GM12892 (cell line): Measurements from ENCODE around the gene LBX1.

Source experiments
- POLR2A ChIP-seq: IDR thresholded peaks from 2 replicates; pipeline ENCODE4 v1.6.1; 2011; ENCODE audit warnings: low read depth, low read length, control low read depth
- TAF1 ChIP-seq: IDR thresholded peaks from 2 replicates; pipeline ENCODE4 v1.6.1; 2011; ENCODE audit warnings: low read depth, mild to moderate bottlenecking, control low read depth, low read length, borderline replicate concordance

DNA sequence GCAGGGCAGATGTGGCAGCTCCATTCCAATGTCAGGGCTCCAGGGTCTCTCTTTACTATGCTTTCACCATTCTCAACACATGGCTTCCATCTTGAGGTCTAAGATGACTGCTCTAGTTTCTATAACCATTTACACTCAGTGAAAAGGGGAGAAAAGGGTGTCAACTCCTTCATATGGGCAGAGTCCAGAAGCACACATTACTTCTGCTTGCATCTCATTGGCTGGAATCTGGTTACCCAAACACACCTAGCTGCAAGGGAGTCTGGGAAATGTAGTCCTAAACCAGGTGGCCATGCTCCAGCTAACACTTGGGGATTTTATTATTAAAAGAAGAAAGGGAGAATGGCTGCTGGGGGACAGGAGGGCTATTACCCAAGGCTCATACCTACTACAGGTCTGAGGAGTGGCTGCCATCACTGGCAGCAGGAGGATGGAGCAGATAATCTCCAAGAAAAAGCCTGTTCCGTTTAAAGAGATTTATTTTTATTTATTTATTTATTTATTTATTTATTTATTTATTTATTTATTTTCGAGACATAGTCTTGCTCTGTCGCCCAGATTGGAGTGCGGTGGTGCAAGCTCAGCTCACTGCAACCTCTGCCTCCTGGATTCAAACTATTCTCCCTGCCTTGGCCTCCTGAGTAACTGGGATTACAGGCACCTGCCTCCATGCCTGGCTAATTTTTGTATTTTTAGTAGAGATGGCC, 29.1 kb upstream of the LBX1 start:
- TF ChIP-seq TAF1 (no peak), POLR2A (no peak)
